ENCODE results near the gene CRLF3.

- no peak for TF ChIP-seq POLR2A (IDR thresholded peaks at IDR 0.05)
- no peak for TF ChIP-seq CTCF (IDR thresholded peaks at IDR 0.05)
These were observed 34.2 kb downstream of the CRLF3 start for GRCh38 chr17:30790279-30790678.
